Retina (tissue), 1 donor: ENCODE measurements around the gene NCL.
"Not testable (repeated sequence)": the region's sequence is repeated elsewhere in the genome, so short reads cannot be mapped to it uniquely, and the experiment has no call there.

Experiments used
- DNase-seq: peaks from one replicate; pipeline ENCODE4 v3.0.0-alpha.2; 2016

Gene NCL

DNA sequence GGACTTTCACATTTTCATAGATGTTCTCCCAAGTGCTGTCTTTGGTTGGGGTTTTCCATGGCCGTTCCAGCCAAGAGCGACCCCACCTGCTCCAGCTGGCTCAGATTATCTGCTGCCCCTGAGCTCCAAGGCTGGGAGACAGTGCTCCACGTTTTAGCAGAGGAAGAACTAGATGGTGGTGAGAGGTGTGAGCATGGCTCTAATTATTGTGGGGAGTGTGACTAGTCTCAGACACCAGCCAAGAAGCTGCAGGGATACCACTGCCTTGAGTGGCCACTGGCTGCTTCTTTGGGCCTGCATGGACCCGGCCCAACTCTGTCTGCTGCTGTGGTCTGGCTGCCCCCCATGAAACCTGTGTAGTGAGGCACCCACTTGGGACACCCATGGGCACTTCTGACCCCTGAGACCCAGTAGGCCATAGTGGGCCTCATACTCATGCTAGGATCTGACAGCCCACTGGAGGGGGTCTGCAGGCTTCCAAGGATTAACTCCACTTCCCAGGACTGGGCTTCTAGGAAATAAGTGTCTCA lies 2.8 kb upstream of the NCL start:
- no peak for DNase-seq

DNA sequence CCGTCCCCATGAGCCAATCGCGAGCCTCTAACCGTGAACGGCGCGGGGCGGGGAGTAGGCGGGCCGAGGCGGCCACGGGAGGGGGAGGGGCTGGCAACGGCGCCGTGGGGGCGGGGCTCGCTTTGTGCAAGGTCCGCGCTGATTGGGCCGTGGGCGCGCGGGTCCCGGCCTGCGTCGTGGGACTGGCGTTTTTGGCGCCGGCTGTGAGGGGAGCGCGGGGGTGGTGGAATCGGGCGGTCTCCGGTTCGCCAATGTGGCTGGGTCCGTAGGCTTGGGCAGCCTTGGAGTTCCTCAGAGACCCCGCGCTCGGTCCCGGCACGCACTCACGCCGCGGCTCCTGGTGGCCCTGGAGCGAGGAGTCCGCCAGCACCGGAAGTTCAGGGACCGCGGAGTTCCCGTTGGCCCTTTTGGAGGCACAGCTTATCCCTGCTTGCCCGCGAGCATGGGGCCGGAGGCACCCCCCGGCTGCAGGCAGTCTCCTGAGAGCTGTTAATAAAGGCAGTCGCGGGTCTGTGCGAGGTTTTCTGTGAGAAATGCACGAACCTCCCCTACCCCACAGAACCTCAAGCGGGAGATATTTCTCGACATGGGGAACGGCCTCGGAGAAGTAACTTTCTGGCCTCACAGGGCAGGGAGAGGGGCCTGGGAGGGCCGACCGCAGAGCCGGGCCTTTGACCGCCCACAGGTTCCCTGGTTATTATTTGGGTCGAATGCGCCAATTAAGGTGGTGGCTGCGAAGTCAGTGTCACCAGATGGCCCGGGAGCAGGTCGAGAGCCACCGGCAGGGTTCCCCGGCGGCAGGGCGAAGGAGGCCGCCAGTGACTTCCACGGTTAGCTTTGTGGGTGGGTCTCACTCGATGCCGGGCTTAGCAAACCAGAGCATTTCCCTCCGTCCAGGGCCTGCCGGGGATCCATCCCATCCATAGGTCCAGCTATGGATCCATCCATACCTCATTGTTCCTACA lies 574 bp upstream of the NCL start:
- peak; percentile 96 for DNase-seq

- DNase-seq, result no peak
Measured at GRCh38 chr2:231462729-231463465, 1.4 kb downstream of the NCL start.

GRCh38 chr2:231461516-231461971 lies 2.7 kb downstream of the NCL start:
- DNase-seq, result no peak

- not testable (repeated sequence) for DNase-seq
Measured at GRCh38 chr2:231460841-231461240, 3.4 kb downstream of the NCL start.

- no peak for DNase-seq
Measured at GRCh38 chr2:231460073-231460835, 4.0 kb downstream of the NCL start.

- DNase-seq, result no peak
Measured at GRCh38 chr2:231458368-231458767, 5.9 kb downstream of the NCL start.

DNA sequence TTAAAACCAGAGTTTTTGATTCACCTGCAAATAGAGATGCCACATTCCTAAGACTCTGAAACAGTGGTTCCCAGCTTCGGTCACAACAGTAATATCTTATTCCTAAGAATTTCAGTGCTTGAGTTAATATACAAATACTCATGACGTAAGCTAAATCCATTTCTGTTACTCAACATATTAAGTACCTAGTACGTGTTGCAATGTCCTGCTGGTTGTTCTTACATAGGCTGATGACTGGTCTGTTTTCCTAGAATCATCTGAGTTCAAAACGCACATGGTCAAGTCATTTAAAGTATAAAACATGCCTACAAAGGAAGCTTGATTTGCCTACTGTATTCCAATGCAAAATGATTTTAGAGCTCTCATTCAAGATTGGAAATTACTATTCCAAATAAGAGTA lies 7.2 kb downstream of the NCL start:
- DNase-seq, result no peak

GRCh38 chr2:231456295-231457004 lies 7.8 kb downstream of the NCL start:
- no peak for DNase-seq

DNA sequence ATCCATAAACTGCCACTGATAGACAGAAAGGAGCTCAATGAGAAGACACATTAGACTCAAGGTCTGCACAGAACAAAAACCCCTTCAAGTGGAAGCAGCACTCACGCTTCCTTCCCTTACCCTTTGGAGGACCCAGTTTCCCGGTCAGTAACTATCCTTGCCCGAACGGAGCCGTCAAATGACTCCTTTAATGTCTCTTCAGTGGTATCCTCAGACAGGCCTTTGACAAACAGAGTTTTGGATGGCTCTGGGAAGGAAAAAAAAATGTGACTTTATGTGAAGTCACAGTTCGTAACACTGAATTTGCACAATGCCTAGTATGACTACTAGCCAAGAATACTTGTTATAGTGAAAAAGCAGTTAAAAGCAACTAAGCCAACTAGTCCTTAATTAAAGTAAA lies 8.4 kb downstream of the NCL start:
- DNase-seq, result no peak

- no peak for DNase-seq
Measured at GRCh38 chr2:231455222-231455621, 9.1 kb downstream of the NCL start.

- DNase-seq, result no peak
Measured at GRCh38 chr2:231454361-231454791, 9.9 kb downstream of the NCL start.

GRCh38 chr2:231452799-231453508 lies 11.3 kb downstream of the NCL start:
- peak; percentile 27 for DNase-seq

DNA sequence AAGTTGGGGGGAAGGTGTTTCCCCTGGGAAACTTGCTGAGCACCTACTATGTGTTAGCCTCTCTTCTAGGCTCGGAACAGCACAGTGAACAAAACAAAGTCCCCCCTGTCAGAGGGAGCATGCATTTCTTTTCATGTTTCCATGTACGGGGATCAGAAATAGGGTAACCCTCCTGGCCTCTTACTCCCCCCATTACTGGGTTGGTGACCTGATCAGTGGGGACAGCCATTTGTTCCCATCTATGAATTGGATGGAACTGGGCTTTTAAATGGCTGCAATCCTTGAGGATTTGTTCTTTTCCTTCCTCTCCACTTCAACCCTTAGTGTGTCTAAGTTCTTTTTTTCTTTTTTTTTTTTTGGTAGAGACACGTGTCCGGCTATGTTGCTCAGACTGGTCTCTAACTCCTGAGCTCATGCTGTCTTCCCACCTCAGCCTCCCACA lies 13.7 kb downstream of the NCL start:
- no peak for DNase-seq

- no peak for DNase-seq
Measured at GRCh38 chr2:231449503-231450054, 14.7 kb downstream of the NCL start.

- no peak for DNase-seq
Measured at GRCh38 chr2:231436957-231437356, 27.3 kb downstream of the NCL start.

GRCh38 chr2:231433990-231434389 lies 30.3 kb downstream of the NCL start:
- no peak for DNase-seq

DNA sequence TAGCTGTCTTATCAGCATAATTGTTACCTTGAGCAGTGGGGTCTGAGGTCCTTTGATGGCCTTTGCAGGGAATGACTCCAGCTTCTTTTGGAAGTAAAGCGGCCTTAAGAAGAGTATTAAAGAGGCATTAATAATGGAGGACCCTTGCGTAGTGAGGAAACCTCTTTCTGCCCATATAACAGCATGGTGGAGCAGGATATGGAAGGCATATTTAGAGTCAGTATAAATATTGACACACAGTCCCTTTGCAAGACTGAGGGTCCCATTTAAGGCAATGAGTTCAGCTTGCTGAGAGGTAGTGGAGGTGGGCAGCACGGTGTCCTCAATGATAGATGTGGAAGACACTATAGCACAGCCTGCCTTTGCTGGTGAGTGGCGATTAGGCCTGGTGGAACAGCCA lies 32.7 kb downstream of the NCL start:
- DNase-seq, result no peak

DNA sequence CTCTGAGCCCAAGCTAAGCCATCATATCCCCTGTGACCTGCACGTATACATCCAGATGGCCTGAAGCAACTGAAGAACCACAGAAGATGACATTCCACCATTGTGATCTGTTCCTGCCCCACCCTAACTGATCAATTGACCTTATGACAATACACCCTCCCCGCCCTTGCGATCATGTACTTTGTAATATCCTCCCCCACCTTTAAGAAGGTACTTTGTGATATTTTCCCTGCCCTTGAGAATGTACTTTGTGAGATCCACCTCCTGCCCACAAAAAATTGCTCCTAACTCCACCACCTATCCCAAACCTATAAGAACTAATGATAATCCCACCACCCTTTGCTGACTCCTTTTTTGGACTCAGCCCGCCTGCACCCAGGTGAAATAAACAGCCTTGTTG lies 33.8 kb downstream of the NCL start:
- not testable (repeated sequence) for DNase-seq

GRCh38 chr2:231429901-231430300 lies 34.4 kb downstream of the NCL start:
- no peak for DNase-seq

DNA sequence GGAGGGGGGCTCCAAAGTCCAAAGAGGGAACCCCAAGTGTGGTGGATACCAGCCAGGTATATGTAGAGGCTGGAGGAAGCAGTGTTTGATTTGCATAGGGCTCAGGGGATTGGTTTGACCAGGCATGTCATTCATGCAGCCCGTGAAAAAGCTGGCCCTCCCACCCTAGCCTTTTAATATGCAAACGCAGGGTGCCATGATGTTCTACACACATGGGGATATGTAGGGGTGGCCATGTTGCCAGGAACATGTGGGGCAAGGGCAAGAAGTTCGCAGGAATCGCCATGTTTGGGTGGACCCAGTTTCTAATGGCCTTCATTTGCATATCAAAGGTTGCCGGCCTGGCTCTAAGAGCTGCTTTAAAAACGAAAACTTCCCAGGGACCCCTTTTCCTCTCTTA lies 35.1 kb downstream of the NCL start:
- no peak for DNase-seq
